Esophagus squamous epithelium (tissue), 5 donors: ENCODE measurements around the gene CTRB2. TPM values are rescaled to one million over a fixed set of nuclear protein-coding genes. Genes with fewer than 3 reads are reported as not detected.
"Not testable (repeated sequence)": the region's sequence is repeated elsewhere in the genome, so short reads cannot be mapped to it uniquely, and the experiment has no call there.

Experiments
- DNase-seq: peaks from one replicate; lab custom pipeline; 2025; lab: John Stamatoyannopoulos, UW
- H3K27ac ChIP-seq, 4 donors: fragments of 200-600 bp; sonication (generic); one replicate each; pipeline ENCODE4 v1.5.1; 2016 to 2019; ENCODE audit warnings: mild to moderate bottlenecking in 1 of 4
- H3K27me3 ChIP-seq, 4 donors: fragments of 200-600 bp; sonication (generic); 1 replicate in 3 of 4; 2 replicates in 1 of 4; pipeline versions ENCODE4 v1.5.1 to v1.6.0; 2017 to 2021; ENCODE audit warnings: antibody characterized with exemption in 1 of 4
- H3K36me3 ChIP-seq, 3 donors: fragments of 200-600 bp; sonication (generic); one replicate each; pipeline ENCODE4 v1.5.1; 2016 to 2019
- H3K4me1 ChIP-seq, 3 donors: fragments of 200-600 bp; sonication (generic); one replicate each; pipeline ENCODE4 v1.5.1; 2017 to 2019
- H3K4me3 ChIP-seq, 4 donors: fragments of 200-600 bp; sonication (generic); 1 replicate in 3 of 4; 2 replicates in 1 of 4; pipeline ENCODE4 v1.5.1; 2016 to 2019; ENCODE audit warnings: mild to moderate bottlenecking in 2 of 4, moderate library complexity in 1 of 4
- H3K9me3 ChIP-seq, 3 donors: fragments of 200-600 bp; sonication (generic); one replicate each; pipeline ENCODE4 v1.5.1; 2016 to 2019
- POLR2A ChIP-seq, 4 donors: fragments of 450-650 bp; IDR thresholded peaks; one replicate each; pipeline ENCODE4 v1.6.1; 2017; ENCODE audit warnings: antibody characterized with exemption in 4 of 4, mild to moderate bottlenecking in 4 of 4, moderate library complexity in 3 of 4
- whole genome bisulfite sequencing, 2 donors: methylation state at CpG; one replicate each; pipeline ENCODE4 v1.1.5; 2018; 5-methylcytosine and 5-hydroxymethylcytosine counted together
- intact Hi-C: fragments of 100-400 bp; cut with DNase I; formaldehyde crosslinking; loops from one replicate; pipeline ENCODE4 v1.15.0; 2022
- total RNA-seq, 4 donors: library from RNA; depleted of rRNA; stranded (reverse); fragments of >200 nt; gene quantifications; one replicate each; pipeline ENCODE4 v1.1.0, GENCODE V29; 2016
- TF ChIP-seq, protein P1 (sequence below), 6 experiments: fragments of 450-650 bp in 4 of 6; fragments of 200-600 bp in 2 of 6; sonication (generic) in 2 of 6; IDR thresholded peaks; one replicate each; pipeline ENCODE4 v1.5.1; 2016 to 2019; ENCODE audit warnings: antibody characterized with exemption in 6 of 6, mild to moderate bottlenecking in 4 of 6, moderate library complexity in 4 of 6
- donor health status: DM: yes; HTN: yes; CAD: no.

The CTRB2 gene
- total RNA-seq, 4 donors from 2014 or later: not detected

DNA sequence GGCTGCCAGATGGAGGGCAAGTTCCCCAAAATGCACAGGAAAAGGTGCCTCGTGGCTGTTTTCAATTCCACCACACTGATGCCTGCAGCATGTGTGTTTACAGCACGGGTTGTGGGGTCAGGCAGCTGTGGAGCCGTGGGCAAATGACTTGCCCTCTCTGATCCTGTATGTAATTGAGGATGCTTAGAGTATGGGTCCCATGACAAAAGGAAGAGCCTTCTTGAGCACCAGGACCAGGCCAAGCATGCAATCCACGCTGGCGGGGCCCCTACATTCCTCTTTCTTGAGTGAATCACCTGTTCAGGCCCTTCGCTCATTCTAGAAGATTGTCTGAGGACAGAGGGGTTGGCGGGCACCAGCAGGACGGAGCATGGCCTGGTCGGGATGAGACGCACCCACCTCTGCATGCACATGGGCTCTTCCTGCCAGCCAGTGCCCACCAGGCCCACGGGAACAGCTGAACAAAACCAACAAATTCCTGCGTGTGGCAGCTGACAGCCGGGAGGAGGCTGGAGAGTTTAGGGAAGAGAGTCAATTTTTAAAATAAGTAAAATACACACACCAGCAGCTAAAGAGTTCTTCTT, 1.4 kb upstream of the CTRB2 start:
- WGBS, 2 donors: 64% methylated on average over 6 to 13 of the region's 13 CpGs
- H3K4me1 ChIP-seq: no peaks in the 10 kb centered on the region
- no peaks in the 10 kb centered on the region for H3K36me3 ChIP-seq
- H3K27me3 ChIP-seq: peaks cover 0 to 16% (median 0%) of the 10 kb centered on the region in 4 donors
- no peak overlapping the region for H3K27ac ChIP-seq
- TF ChIP-seq, protein P1, sequence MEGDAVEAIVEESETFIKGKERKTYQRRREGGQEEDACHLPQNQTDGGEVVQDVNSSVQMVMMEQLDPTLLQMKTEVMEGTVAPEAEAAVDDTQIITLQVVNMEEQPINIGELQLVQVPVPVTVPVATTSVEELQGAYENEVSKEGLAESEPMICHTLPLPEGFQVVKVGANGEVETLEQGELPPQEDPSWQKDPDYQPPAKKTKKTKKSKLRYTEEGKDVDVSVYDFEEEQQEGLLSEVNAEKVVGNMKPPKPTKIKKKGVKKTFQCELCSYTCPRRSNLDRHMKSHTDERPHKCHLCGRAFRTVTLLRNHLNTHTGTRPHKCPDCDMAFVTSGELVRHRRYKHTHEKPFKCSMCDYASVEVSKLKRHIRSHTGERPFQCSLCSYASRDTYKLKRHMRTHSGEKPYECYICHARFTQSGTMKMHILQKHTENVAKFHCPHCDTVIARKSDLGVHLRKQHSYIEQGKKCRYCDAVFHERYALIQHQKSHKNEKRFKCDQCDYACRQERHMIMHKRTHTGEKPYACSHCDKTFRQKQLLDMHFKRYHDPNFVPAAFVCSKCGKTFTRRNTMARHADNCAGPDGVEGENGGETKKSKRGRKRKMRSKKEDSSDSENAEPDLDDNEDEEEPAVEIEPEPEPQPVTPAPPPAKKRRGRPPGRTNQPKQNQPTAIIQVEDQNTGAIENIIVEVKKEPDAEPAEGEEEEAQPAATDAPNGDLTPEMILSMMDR (IDR thresholded peaks at IDR 0.05): no peak
- no peak for TF ChIP-seq POLR2A (IDR thresholded peaks at IDR 0.05)
- DNase-seq: no peak
- H3K4me3 ChIP-seq: no peak overlapping the region
- intact Hi-C loops: loop anchor here (10.0 kb wide), 1 partner anchor 176 kb away; no protein-coding TSS in a partner anchor
- H3K9me3 ChIP-seq: no peaks in the 10 kb centered on the region

DNA sequence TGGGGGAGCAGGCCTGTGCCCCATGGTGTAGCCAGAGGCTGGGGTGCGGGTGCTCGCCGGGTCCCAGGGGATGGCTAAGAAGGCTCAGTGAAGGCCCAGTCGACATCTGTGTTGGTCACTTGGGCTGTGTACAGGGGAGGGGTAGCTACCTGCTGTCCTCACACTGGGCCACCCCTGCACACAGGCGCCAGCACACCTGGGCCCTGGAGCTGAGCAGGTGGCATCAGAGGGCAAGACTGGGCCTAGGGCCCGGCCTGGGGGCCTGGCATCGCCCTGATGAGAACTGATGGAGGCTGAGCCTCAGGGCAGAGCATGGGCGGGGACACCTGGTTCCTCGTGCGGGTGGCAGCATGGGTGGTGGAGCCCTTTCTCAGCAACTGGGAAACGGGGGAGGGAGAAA, 870 bp upstream of the CTRB2 start:
- H3K4me1 ChIP-seq: no peaks in the 10 kb centered on the region
- H3K27ac ChIP-seq: no peak overlapping the region
- TF ChIP-seq POLR2A (IDR thresholded peaks at IDR 0.05): no peak
- TF ChIP-seq, protein P1 (IDR thresholded peaks at IDR 0.05): no peak
- intact Hi-C loops: loop anchor here (10.0 kb wide), 1 partner anchor 177 kb away; no protein-coding TSS in a partner anchor
- 71 to 75% methylated on average over 8 to 10 of the region's 11 CpGs for WGBS, 2 donors
- no peak overlapping the region for H3K4me3 ChIP-seq
- no peak for DNase-seq
- peaks cover 0 to 16% (median 0%) of the 10 kb centered on the region in 4 donors for H3K27me3 ChIP-seq
- no peaks in the 10 kb centered on the region for H3K9me3 ChIP-seq
- H3K36me3 ChIP-seq: no peaks in the 10 kb centered on the region

DNA sequence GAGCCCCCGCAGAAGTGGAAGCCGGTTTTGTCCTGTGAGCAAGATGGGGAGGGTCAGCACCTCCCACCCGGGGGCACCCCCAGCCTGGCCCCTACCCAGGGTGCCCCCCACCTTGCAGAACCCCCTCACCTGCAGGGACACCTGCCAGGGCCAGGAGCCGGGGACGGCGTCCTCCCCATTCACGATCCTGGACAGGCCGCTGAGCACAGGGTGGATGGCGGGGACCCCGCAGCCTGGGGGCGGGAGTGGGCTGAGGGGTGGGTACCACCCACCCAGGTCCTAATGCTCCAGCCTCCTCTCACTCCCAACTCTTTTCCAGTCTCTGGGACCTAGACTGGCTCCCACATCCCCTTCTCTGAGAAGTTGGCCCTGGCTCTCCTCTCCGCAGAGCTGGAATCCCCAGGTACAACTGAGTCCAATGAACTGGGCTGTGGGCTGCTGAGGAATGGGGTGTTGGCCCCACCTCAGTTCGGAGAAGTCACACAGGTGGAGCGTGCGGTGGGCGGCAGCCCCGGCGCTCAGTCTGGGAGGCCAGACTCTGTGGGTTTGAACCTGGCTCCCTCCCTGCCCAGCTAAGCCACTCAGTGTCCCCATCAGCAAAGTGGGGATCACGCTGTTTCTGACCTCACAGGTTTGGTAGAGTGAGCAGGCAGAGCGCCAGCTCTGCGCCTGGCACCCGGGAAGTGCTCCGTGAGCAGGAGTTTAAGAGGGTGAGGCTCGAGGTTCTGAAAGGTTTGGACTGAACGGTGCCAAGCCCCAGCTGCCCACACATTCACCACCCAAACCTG, 806 bp downstream of the CTRB2 start:
- DNase-seq, H3K36me3 ChIP-seq, H3K9me3 ChIP-seq, H3K4me3 ChIP-seq, H3K4me1 ChIP-seq, H3K27ac ChIP-seq: not testable (repeated sequence)
- WGBS, 2 donors: 83% methylated on average over 2 of the region's 25 CpGs; no CpG with 5 or more reads in 1 of the 2 donors
- intact Hi-C loops: loop anchor here (1.0 to 10.0 kb wide), 2 partner anchors 18 to 179 kb away; no protein-coding TSS in a partner anchor
- H3K27me3 ChIP-seq: peaks cover 0 to 16% (median 0%) of the 10 kb centered on the region in 4 donors

DNA sequence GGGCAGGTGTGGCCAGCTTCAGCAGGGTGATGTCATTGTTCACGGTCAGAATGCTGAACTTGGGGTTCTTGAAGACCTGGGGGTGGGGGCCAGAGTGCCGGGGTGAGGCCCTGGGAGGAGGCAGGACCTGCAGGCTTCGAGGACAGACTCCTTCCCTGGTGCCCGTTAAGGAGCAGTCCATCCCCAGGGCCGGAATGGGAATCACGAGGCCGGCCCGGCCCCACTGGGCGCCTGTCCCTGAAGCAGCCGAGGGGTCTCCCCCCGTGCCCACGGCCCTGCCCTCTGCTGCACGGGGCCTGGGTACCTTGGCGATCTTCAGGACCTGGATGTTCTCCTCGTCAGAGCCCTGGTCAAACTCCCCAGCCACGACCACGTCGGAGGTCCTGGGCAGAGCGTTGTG, 1.5 kb downstream of the CTRB2 start:
- intact Hi-C loops: loop anchor here (10.0 kb wide), 1 partner anchor 179 kb away; no protein-coding TSS in a partner anchor
- WGBS, 2 donors: no CpG with 5 or more reads among the region's 19 CpGs

DNA sequence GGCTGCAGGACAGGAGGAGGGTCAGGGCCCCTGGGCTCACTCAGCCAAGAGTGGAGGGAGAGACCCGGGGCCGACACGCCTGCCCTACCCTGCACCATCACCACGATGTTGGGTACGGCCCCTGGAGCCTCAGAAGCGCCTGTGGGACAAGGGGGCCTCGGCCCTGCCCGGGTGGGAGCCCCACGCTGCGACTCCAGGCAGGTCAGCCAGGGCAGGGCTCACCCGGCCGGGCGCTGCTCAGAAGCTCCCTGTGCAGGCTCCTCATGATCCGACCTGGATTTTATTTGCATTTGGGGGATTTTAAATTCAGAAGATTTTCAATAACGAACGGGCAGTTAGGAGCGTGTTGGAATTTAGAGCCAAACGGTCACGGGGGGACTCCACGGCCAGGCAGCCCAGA, 2.1 kb downstream of the CTRB2 start:
- not testable (repeated sequence) for H3K4me1 ChIP-seq, H3K4me3 ChIP-seq, H3K27ac ChIP-seq, H3K9me3 ChIP-seq, DNase-seq, H3K36me3 ChIP-seq
- H3K27me3 ChIP-seq: peaks cover 0 to 24% (median 0%) of the 10 kb centered on the region in 4 donors
- intact Hi-C loops: loop anchor here (10.0 kb wide), 1 partner anchor 180 kb away; no protein-coding TSS in a partner anchor
- no CpG with 5 or more reads among the region's 20 CpGs for WGBS, 2 donors

More for the DNA sequence above, 1.5 kb downstream of the CTRB2 start:
- H3K27ac ChIP-seq, H3K9me3 ChIP-seq, DNase-seq, H3K4me1 ChIP-seq, H3K36me3 ChIP-seq, H3K4me3 ChIP-seq: not testable (repeated sequence)
- H3K27me3 ChIP-seq: peaks cover 0 to 19% (median 0%) of the 10 kb centered on the region in 4 donors

DNA sequence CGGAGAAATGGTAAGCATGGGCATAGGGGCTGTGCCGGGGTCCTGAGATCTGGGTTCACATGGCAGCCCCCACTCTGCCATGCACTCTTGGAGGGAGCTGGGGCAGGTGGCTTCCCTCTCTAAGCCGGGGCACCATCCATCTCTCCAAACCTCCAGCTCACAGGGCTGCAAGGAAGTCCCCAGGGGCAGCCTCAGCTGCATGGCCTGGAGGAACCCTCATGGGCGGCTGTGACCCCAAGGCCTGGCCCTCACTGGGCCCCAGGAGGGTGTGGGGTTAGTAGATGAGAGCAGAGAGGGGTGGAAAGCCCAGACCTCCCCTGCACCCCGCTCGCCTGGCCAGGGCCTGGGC, 2.6 kb downstream of the CTRB2 start:
- no peak overlapping the region for H3K27ac ChIP-seq
- H3K36me3 ChIP-seq: no peaks in the 10 kb centered on the region
- intact Hi-C loops: loop anchor here (10.0 kb wide), 1 partner anchor 180 kb away; no protein-coding TSS in a partner anchor
- no peaks in the 10 kb centered on the region for H3K9me3 ChIP-seq
- H3K4me3 ChIP-seq: no peak overlapping the region
- peaks cover 0 to 5% (median 0%) of the 10 kb centered on the region in 3 donors for H3K4me1 ChIP-seq
- DNase-seq: no peak
- TF ChIP-seq, protein P1 (IDR thresholded peaks at IDR 0.05): no peak
- no peak for TF ChIP-seq POLR2A (IDR thresholded peaks at IDR 0.05)
- peaks cover 0 to 28% (median 0%) of the 10 kb centered on the region in 4 donors for H3K27me3 ChIP-seq
- WGBS, 2 donors: 100% methylated on average over 2 of the region's 6 CpGs; no CpG with 5 or more reads in 1 of the 2 donors
